Loucy (cell line): ENCODE data around the gene RFX1.

Experiments
- H2AFZ ChIP-seq: fragments of 200-600 bp; sonication (generic); 2 replicates; pipeline ENCODE4 v1.6.0; 2016; ENCODE audit warnings: antibody characterized with exemption, mild to moderate bottlenecking, low read length, moderate library complexity
- H3F3A ChIP-seq: fragments of 200-600 bp; 2 replicates; pipeline ENCODE4 v1.6.0; 2016; ENCODE audit warnings: antibody characterized with exemption, low read depth, mild to moderate bottlenecking
- H3K27me3 ChIP-seq: fragments of 200-600 bp; sonication (generic); 2 replicates; pipeline ENCODE4 v1.6.1; 2014; ENCODE audit warnings: low read length, mild to moderate bottlenecking; ENCODE audit not compliant: insufficient read depth, poor library complexity, severe bottlenecking
- H3K36me3 ChIP-seq: fragments of 200-600 bp; sonication (generic); 2 replicates; pipeline ENCODE4 v1.6.1; 2016; ENCODE audit warnings: low read length; ENCODE audit not compliant: insufficient read depth
- H3K4me1 ChIP-seq: fragments of 200-600 bp; sonication (generic); 2 replicates; pipeline ENCODE4 v1.5.1; 2014; ENCODE audit warnings: low read length, mild to moderate bottlenecking; ENCODE audit not compliant: insufficient read depth, poor library complexity, severe bottlenecking
- H3K4me2 ChIP-seq: fragments of 200-600 bp; sonication (generic); 2 replicates; pipeline ENCODE4 v1.6.0; 2014; ENCODE audit warnings: antibody characterized with exemption, low read length, low read depth, mild to moderate bottlenecking; ENCODE audit not compliant: poor library complexity, severe bottlenecking
- H3K4me3 ChIP-seq: fragments of 200-600 bp; sonication (generic); 2 replicates; pipeline ENCODE4 v1.5.1; 2014; ENCODE audit warnings: low read length, mild to moderate bottlenecking, mixed read lengths; ENCODE audit not compliant: poor library complexity, severe bottlenecking
- H3K79me2 ChIP-seq: fragments of 200-600 bp; sonication (generic); 2 replicates; pipeline ENCODE4 v1.6.1; 2014; ENCODE audit warnings: low read length; ENCODE audit not compliant: insufficient read depth
- H3K9ac ChIP-seq: fragments of 200-600 bp; sonication (generic); 2 replicates; pipeline ENCODE4 v1.6.0; 2014; ENCODE audit warnings: mild to moderate bottlenecking, low read depth, low read length, moderate library complexity; ENCODE audit not compliant: poor library complexity, severe bottlenecking
- H3K9me2 ChIP-seq: fragments of 200-600 bp; sonication (generic); replicated peaks from 2 replicates; pipeline ENCODE4 v1.6.1; 2016; ENCODE audit warnings: low read depth, low read length, mixed read lengths
- H3K9me3 ChIP-seq: fragments of 200-600 bp; sonication (generic); 2 replicates; pipeline ENCODE4 v1.6.1; 2014; ENCODE audit warnings: mild to moderate bottlenecking, antibody characterized with exemption, low read length, low read depth; ENCODE audit not compliant: insufficient read depth
- H4K20me1 ChIP-seq: fragments of 200-600 bp; sonication (generic); 2 replicates; pipeline ENCODE4 v1.6.0; 2014; ENCODE audit warnings: antibody characterized with exemption, low read length, mild to moderate bottlenecking; ENCODE audit not compliant: insufficient read depth, poor library complexity, severe bottlenecking
- CTCF ChIP-seq: fragments of 200-600 bp; sonication (generic); conservative IDR thresholded peaks from 2 replicates; pipeline ENCODE4 v1.5.1; 2014; ENCODE audit warnings: mild to moderate bottlenecking, antibody characterized with exemption, low read length
- EZH2phosphoT487 ChIP-seq: fragments of 200-600 bp; IDR thresholded peaks from 2 replicates; pipeline ENCODE4 v1.6.1; 2018; ENCODE audit warnings: antibody characterized with exemption, mild to moderate bottlenecking, moderate library complexity, borderline replicate concordance

RFX1 gene

GRCh38 chr19:14002571-14003250, 3.4 kb downstream of the RFX1 start:
- peak overlapping the region; percentile 72 for H3K4me2 ChIP-seq
- no peaks in the 10 kb centered on the region for H4K20me1 ChIP-seq
- H3K27me3 ChIP-seq = no peaks in the 10 kb centered on the region
- peaks cover 46% of the 10 kb centered on the region for H3K4me1 ChIP-seq
- H2AFZ ChIP-seq = no peak overlapping the region
- H3K36me3 ChIP-seq = peaks cover 8% of the 10 kb centered on the region
- H3K9me2 ChIP-seq = no peaks in the 10 kb centered on the region
- peaks cover 13% of the 10 kb centered on the region; the same call in 1 of the 2 replicates for H3K9me3 ChIP-seq
- peaks cover 17% of the 10 kb centered on the region; the same call in 1 of the 2 replicates for H3F3A ChIP-seq
- peaks cover 56% of the 10 kb centered on the region for H3K79me2 ChIP-seq
- TF ChIP-seq EZH2phosphoT487 (no peak), CTCF (no peak)
- peak overlapping the region; percentile 37 for H3K4me3 ChIP-seq
- peak overlapping the region; percentile 61 for H3K9ac ChIP-seq

GRCh38 chr19:14000691-14001375, 5.3 kb downstream of the RFX1 start:
- H3K36me3 ChIP-seq = peaks cover 8% of the 10 kb centered on the region
- peak overlapping the region; percentile 12 for H3K4me2 ChIP-seq
- no peaks in the 10 kb centered on the region for H3K9me2 ChIP-seq
- no peaks in the 10 kb centered on the region for H4K20me1 ChIP-seq
- peaks cover 42% of the 10 kb centered on the region for H3K4me1 ChIP-seq
- H3K9me3 ChIP-seq = peaks cover 13% of the 10 kb centered on the region; the same call in 1 of the 2 replicates
- H3F3A ChIP-seq = peaks cover 17% of the 10 kb centered on the region; the same call in 1 of the 2 replicates
- H3K9ac ChIP-seq = peak overlapping the region; percentile 61
- peaks cover 61% of the 10 kb centered on the region for H3K79me2 ChIP-seq
- no peaks in the 10 kb centered on the region for H3K27me3 ChIP-seq
- H3K4me3 ChIP-seq = no peak overlapping the region
- TF ChIP-seq EZH2phosphoT487 (no peak), CTCF (no peak)
- H2AFZ ChIP-seq = no peak overlapping the region

- peaks cover 34% of the 10 kb centered on the region for H3K4me1 ChIP-seq
- H4K20me1 ChIP-seq = no peaks in the 10 kb centered on the region
- H3K27me3 ChIP-seq = no peaks in the 10 kb centered on the region
- H3K4me2 ChIP-seq = no peak overlapping the region
- no peak for TF ChIP-seq EZH2phosphoT487
- no peak for TF ChIP-seq CTCF
- H3K79me2 ChIP-seq = peaks cover 52% of the 10 kb centered on the region
- H3K36me3 ChIP-seq = peaks cover 8% of the 10 kb centered on the region
- peaks cover 6% of the 10 kb centered on the region; the same call in 1 of the 2 replicates for H3F3A ChIP-seq
- H3K9me2 ChIP-seq = no peaks in the 10 kb centered on the region
- peaks cover 13% of the 10 kb centered on the region; the same call in 1 of the 2 replicates for H3K9me3 ChIP-seq
- no peak overlapping the region for H3K4me3 ChIP-seq
- no peak overlapping the region for H3K9ac ChIP-seq
- no peak overlapping the region for H2AFZ ChIP-seq
Measured at GRCh38 chr19:13999085-13999484, 7.0 kb downstream of the RFX1 start.
